Choroid plexus epithelial cell (primary cell): ENCODE measurements around the gene FRMD4A.

Experiments used
- DNase-seq: peaks from one replicate; pipeline ENCODE4 v3.0.0-alpha.2; 2010; ENCODE audit warnings: low read depth
- H3K4me3 ChIP-seq: 2 replicates; pipeline ENCODE4 v1.5.1; 2011; ENCODE audit warnings: low read depth, mild to moderate bottlenecking, control low read depth, low read length, moderate library complexity
- TF ChIP-seq, protein P1 (sequence below): conservative IDR thresholded peaks from 2 replicates; pipeline ENCODE4 v1.5.1; 2011; ENCODE audit warnings: low read depth, mild to moderate bottlenecking, control low read depth, inconsistent platforms, low read length, moderate library complexity

Gene FRMD4A

DNA sequence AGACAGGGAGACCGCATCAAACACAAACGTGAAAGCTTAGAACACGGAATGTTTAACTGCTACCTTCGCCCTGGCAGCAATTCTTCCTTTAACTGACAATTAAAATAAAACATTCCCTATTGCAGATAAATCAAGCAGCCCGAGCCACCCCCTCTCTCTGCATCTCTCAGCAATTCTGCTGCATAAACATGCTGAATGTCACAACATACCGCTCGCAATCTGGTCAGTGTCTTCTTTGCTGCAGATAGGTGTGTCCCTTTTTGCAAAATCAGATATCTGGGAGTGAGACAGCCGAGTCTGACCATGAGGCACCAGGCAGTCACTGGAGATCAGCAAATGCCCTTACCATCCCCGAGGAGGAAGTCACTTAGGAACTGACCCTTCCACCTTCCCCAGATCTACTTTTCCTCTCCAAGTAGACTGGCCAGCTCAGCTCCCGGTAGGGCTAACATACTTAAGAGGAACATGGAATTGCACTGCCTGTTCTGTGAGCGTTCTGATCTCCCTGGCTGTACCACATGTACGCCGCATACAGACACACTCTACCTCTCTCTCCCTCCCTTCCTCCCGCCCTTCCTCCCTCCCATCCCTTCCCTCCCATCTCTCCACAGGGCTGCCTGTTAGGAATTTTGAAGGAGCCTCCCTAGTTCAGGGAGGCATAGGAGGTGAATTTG is at the start of gene FRMD4A:
TSS of gene FRMD4A (minus strand) at position 537 of the 674 bp plus-strand sequence.
- H3K4me3 ChIP-seq = no peak within 1 kb of the TSS
- no peak for DNase-seq
- TF ChIP-seq, protein P1, sequence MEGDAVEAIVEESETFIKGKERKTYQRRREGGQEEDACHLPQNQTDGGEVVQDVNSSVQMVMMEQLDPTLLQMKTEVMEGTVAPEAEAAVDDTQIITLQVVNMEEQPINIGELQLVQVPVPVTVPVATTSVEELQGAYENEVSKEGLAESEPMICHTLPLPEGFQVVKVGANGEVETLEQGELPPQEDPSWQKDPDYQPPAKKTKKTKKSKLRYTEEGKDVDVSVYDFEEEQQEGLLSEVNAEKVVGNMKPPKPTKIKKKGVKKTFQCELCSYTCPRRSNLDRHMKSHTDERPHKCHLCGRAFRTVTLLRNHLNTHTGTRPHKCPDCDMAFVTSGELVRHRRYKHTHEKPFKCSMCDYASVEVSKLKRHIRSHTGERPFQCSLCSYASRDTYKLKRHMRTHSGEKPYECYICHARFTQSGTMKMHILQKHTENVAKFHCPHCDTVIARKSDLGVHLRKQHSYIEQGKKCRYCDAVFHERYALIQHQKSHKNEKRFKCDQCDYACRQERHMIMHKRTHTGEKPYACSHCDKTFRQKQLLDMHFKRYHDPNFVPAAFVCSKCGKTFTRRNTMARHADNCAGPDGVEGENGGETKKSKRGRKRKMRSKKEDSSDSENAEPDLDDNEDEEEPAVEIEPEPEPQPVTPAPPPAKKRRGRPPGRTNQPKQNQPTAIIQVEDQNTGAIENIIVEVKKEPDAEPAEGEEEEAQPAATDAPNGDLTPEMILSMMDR = no peak

GRCh38 chr10:14379556-14380280 is 49.0 kb upstream of the FRMD4A start:
- TF ChIP-seq, protein P1 = no peak
- DNase-seq = no peak
- no peak overlapping the region for H3K4me3 ChIP-seq

DNA sequence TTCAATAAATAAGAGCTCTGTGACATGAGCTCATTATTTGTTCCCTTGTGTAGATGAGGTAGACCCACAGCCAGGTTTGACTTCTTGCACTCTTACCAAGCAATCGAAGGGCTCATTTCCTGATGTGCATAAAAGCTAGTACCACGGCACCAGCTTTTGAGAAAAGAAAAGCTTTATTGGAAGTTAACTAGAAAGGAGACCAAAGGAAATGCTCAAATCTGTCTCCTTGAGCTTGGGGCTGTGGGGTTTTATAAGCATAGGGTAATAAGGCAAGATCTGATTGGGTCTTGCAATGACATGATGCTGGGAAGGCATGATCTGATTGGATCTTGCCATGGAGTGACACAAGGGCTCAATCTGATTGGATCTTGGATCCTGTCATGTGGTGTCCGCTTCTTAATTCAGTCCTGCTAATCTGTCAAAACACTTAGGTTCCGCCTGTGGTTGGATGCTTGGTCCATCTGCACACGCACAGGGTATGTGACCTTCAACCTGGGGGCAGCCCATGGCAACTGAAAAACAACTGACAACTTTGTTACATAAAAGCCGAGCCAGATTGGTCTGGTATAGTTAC is 47.8 kb upstream of the FRMD4A start:
- H3K4me3 ChIP-seq = no peak overlapping the region
- TF ChIP-seq, protein P1 = no peak
- DNase-seq = no peak

DNA sequence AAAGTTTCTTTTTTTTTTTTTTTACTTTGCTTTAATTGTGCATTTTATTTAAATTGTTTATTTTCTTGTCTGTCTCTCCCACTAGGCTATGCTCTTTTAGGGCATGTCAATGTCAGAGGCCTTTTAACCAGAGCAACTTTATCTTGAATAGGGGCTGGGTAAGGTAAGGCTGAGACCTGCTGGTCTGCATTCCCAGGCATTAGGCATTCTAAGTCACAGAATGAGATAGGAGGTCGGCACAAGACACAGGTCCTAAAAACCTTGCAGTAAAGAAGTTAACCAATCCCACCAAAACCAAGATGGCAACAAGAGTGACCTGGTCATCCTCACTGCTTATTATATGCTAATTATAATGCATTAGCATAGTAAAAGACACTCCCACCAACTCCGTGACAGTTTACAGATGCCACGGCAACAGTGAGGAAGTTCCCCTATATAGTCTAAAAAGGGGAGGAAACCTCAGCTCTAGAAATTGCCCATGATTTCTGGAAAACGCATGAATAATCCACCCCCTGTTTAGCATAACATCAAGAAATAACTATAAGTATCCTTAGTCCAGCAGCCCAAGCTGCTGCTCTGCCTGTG is 47.0 kb upstream of the FRMD4A start:
- no peak for DNase-seq
- TF ChIP-seq, protein P1 = no peak
- H3K4me3 ChIP-seq = no peak overlapping the region

DNA sequence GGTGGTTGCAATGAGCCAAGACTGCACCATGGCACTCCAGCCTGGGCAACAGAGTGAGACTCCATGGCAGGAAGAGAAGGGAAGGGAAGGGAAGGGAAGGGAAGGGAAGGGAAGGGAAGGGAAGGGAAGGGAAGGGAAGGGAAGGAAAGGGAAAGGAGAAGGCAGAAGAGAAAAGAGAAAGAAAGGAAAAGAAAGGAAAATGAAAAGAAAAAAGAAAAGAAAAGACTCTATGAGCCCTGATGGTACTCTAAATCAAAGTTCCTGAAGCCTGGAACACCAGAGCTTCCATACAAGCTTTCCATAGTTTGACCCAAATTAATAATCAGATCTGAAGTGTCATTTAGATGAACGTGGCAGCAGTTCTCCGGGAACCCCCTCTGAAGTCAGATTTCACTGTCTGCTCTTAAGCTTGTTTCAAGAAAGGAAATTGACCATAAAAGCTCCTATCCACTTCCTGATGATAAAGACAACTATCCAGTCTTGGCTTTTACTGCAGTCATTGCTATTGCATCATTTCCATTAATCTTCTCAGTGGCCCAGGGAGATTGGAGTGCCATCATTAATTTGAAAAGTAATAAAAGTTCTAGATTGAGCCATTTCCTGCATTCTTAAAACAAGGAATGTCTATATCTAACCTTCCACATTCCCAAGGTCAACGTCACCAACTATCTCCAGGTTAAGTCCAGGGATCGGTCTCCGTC is 44.2 kb upstream of the FRMD4A start:
- TF ChIP-seq, protein P1 = no peak
- no peak for DNase-seq
- no peak overlapping the region for H3K4me3 ChIP-seq

- no peak for DNase-seq
- TF ChIP-seq, protein P1 = no peak
- no peak overlapping the region for H3K4me3 ChIP-seq
Observed at GRCh38 chr10:14372606-14373005, 41.9 kb upstream of the FRMD4A start.
